Tibial artery (tissue), 4 donors: ENCODE results near the gene KLK10.
"Not testable (repeated sequence)": the region's sequence is repeated elsewhere in the genome, so short reads cannot be mapped to it uniquely, and the experiment has no call there.

Experiments
- DNase-seq, 2 donors: peaks; one replicate each; pipeline ENCODE4 v3.0.0-alpha.2; 2019
- H3K27ac ChIP-seq, 2 donors: fragments of 200-600 bp; sonication (generic) in 1 of 2; 1 replicate in 1 of 2; 2 replicates in 1 of 2; pipeline ENCODE4 v1.5.1; 2018 to 2019; ENCODE audit warnings: mild to moderate bottlenecking in 1 of 2
- H3K27me3 ChIP-seq, 2 donors: fragments of 200-600 bp; sonication (generic) in 1 of 2; one replicate each; pipeline versions ENCODE4 v1.5.1 to v1.6.0; 2016 to 2019
- H3K36me3 ChIP-seq, 3 donors: fragments of 200-600 bp; sonication (generic) in 2 of 3; one replicate each; pipeline ENCODE4 v1.5.1; 2016 to 2019; ENCODE audit warnings: mild to moderate bottlenecking in 2 of 3
- H3K4me1 ChIP-seq, 4 donors: fragments of 200-600 bp; sonication (generic) in 2 of 4; 1 replicate in 3 of 4; 2 replicates in 1 of 4; pipeline ENCODE4 v1.5.1; 2016 to 2019
- H3K4me3 ChIP-seq, 2 donors: fragments of 200-600 bp; sonication (generic) in 1 of 2; 1 replicate in 1 of 2; 2 replicates in 1 of 2; pipeline ENCODE4 v1.5.1; 2018 to 2019; ENCODE audit warnings: mild to moderate bottlenecking in 2 of 2
- H3K9me3 ChIP-seq, 3 donors: fragments of 200-600 bp; sonication (generic) in 1 of 3; one replicate each; pipeline ENCODE4 v1.5.1; 2016 to 2019
- intact Hi-C: fragments of 100-400 bp; cut with DNase I; formaldehyde crosslinking; loops from one replicate; pipeline ENCODE4 v1.15.0; 2023; ENCODE audit warnings: low total_unique reads
- TF ChIP-seq, protein P1 (sequence below), 2 experiments: fragments of 200-600 bp in 1 of 2; fragments of 450-650 bp in 1 of 2; IDR thresholded peaks; one replicate each; pipeline ENCODE4 v1.5.1; 2017 to 2019; ENCODE audit warnings: antibody characterized with exemption in 2 of 2, mild to moderate bottlenecking in 1 of 2, moderate library complexity in 1 of 2

KLK10 gene

GRCh38 chr19:50992666-50993035 lies 26.9 kb downstream of the KLK10 start:
- Histone ChIP-seq H3K4me3 (no peak overlapping the region), H3K4me1 (no peaks in the 10 kb centered on the region), H3K36me3 (no peaks in the 10 kb centered on the region), H3K27me3 (no peaks in the 10 kb centered on the region), H3K9me3 (no peaks in the 10 kb centered on the region), H3K27ac (no peak overlapping the region)
- intact Hi-C loops = no loop called here
- DNase-seq = no peak
- TF ChIP-seq, protein P1, sequence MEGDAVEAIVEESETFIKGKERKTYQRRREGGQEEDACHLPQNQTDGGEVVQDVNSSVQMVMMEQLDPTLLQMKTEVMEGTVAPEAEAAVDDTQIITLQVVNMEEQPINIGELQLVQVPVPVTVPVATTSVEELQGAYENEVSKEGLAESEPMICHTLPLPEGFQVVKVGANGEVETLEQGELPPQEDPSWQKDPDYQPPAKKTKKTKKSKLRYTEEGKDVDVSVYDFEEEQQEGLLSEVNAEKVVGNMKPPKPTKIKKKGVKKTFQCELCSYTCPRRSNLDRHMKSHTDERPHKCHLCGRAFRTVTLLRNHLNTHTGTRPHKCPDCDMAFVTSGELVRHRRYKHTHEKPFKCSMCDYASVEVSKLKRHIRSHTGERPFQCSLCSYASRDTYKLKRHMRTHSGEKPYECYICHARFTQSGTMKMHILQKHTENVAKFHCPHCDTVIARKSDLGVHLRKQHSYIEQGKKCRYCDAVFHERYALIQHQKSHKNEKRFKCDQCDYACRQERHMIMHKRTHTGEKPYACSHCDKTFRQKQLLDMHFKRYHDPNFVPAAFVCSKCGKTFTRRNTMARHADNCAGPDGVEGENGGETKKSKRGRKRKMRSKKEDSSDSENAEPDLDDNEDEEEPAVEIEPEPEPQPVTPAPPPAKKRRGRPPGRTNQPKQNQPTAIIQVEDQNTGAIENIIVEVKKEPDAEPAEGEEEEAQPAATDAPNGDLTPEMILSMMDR (IDR thresholded peaks at IDR 0.05) = no peak

DNA sequence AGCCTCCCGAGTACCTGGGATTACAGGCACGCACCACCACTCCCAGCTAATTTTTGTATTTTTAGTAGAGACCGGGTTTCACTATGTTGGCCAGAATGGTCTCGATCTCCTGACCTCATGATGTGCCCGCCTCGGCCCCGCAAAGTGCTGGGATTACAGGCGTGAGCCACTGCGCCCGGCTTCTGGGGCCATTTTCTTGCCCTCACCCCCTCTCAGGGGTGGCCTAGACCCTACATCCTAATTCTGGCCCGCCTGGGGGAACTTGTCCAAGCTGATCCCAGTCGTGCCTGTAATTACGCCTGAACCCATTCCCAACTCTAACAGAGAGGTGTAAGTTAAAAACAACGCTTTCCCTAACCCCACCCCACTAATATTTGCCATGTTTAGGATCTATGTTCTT lies 35.1 kb downstream of the KLK10 start:
- H3K36me3 ChIP-seq, H3K4me1 ChIP-seq, H3K9me3 ChIP-seq, H3K27ac ChIP-seq, DNase-seq, H3K4me3 ChIP-seq, intact Hi-C loops: not testable (repeated sequence)
- peaks cover 0 to 30% of the 10 kb centered on the region in 2 donors for H3K27me3 ChIP-seq

GRCh38 chr19:50983625-50984292 lies 35.8 kb downstream of the KLK10 start, which contains the start of gene KLK7:
TSS of gene KLK7 (minus strand) at chr19:50983917. CDS start at chr19:50982399, 1,518 bp downstream.
- TF ChIP-seq, protein P1 (IDR thresholded peaks at IDR 0.05) = no peak
- no peaks in the 10 kb centered on the region for H3K36me3 ChIP-seq
- no peaks in the 10 kb centered on the region for H3K4me1 ChIP-seq
- H3K27ac ChIP-seq = no peak within 1 kb of the TSS
- H3K27me3 ChIP-seq = peaks cover 0 to 32% of the 10 kb centered on the region in 2 donors
- intact Hi-C loops = no loop called here
- DNase-seq = no peak
- no peaks in the 10 kb centered on the region for H3K9me3 ChIP-seq
- no peak within 1 kb of the TSS for H3K4me3 ChIP-seq

GRCh38 chr19:50982186-50982585 lies 37.3 kb downstream of the KLK10 start:
- H3K27ac ChIP-seq = no peak overlapping the region
- TF ChIP-seq, protein P1 (IDR thresholded peaks at IDR 0.05) = no peak
- peaks cover 0 to 41% of the 10 kb centered on the region in 2 donors for H3K27me3 ChIP-seq

GRCh38 chr19:50981587-50982146 lies 37.8 kb downstream of the KLK10 start:
- DNase-seq = no peak

More at GRCh38 chr19:50982186-50982585, 37.3 kb downstream of the KLK10 start:
- intact Hi-C loops = no loop called here
- DNase-seq = no peak
- Histone ChIP-seq H3K36me3 (no peaks in the 10 kb centered on the region), H3K4me3 (no peak overlapping the region), H3K4me1 (no peaks in the 10 kb centered on the region), H3K9me3 (no peaks in the 10 kb centered on the region)

GRCh38 chr19:50980208-50980607 lies 39.3 kb downstream of the KLK10 start:
- intact Hi-C loops = no loop called here
- Histone ChIP-seq H3K36me3 (no peaks in the 10 kb centered on the region), H3K4me3 (no peak overlapping the region), H3K27me3 (peaks cover 0 to 41% of the 10 kb centered on the region in 2 donors), H3K9me3 (no peaks in the 10 kb centered on the region), H3K27ac (no peak overlapping the region), H3K4me1 (no peaks in the 10 kb centered on the region)
- DNase-seq = no peak
- TF ChIP-seq, protein P1 (IDR thresholded peaks at IDR 0.05) = no peak

More at GRCh38 chr19:50981587-50982146, 37.8 kb downstream of the KLK10 start:
- Histone ChIP-seq H3K4me3 (no peak overlapping the region), H3K9me3 (no peaks in the 10 kb centered on the region), H3K4me1 (no peaks in the 10 kb centered on the region), H3K27me3 (peaks cover 0 to 41% of the 10 kb centered on the region in 2 donors), H3K27ac (no peak overlapping the region), H3K36me3 (no peaks in the 10 kb centered on the region)
- TF ChIP-seq, protein P1 (IDR thresholded peaks at IDR 0.05) = no peak
- intact Hi-C loops = no loop called here
